HEK293 (cell line): ENCODE measurements around the gene ISOC2.

ENCODE experiments used
- CTCF ChIP-seq: fragments of 450-650 bp; formaldehyde crosslinking; IDR thresholded peaks from 2 replicates; pipeline ENCODE4 v1.5.1; 2016; ENCODE audit warnings: missing biosample characterization, missing genetic modification characterization
- ZNF292 ChIP-seq: fragments of 450-650 bp; formaldehyde crosslinking; IDR thresholded peaks from 2 replicates; pipeline ENCODE4 v1.5.1; 2016; ENCODE audit warnings: low read depth, missing biosample characterization, missing genetic modification characterization, borderline replicate concordance

DNA sequence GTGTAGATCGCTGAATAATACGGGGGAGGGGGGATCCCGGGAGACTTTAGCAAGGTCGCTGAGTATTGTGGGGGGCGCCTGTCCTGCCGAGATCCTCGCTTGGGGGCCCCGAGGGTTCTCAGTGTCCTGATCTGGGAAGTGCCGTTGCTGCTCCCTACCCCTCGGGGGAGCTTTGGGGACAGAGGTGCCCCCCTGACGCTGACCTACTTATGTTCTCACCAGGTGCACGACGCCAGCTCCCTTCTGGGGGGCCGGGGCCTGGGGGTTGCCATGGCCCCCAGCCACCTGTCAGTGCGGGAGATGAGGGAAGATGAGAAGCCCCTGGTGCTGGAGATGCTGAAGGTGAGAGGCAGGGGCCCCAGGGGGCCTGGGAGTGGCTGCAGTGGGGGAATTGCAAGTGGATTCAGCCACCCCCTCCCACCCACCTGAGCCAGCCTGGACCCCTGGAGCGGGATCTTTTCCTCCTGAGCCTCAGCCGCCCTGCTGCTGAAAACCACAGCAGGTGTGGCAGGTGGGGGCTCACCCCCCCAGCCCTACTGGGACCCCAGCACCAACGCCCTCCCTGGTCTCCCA is 24.1 kb upstream of the ISOC2 start:
- TF ChIP-seq CTCF (tag by site-specific recombination) (peak; percentile 62), ZNF292 (tag by site-specific recombination) (no peak)
